Measurements from ENCODE around the gene KLLN. TPM values are rescaled to one million over a fixed set of nuclear protein-coding genes. Genes with fewer than 3 reads are reported as not detected.
"Not testable (repeated sequence)": the region's sequence is repeated elsewhere in the genome, so short reads cannot be mapped to it uniquely, and the experiment has no call there.

Gene KLLN
- total RNA-seq, 4 donors from 2014 or later = 0.62 to 1.3 TPM; not detected in 2

GRCh38 chr10:87850742-87851205 lies 12.6 kb downstream of the KLLN start:
- no peak overlapping the region for H3K4me3 ChIP-seq
- TF ChIP-seq POLR2A (IDR thresholded peaks at IDR 0.05) = no peak
- TF ChIP-seq CTCF (IDR thresholded peaks at IDR 0.05) = peak; percentile 63 to 79 (median 74)
- no peaks in the 10 kb centered on the region for H3K36me3 ChIP-seq
- no peaks in the 10 kb centered on the region for H3K27me3 ChIP-seq
- H3K27ac ChIP-seq = peak overlapping the region; percentile 42 to 48
- no peaks in the 10 kb centered on the region for H3K4me1 ChIP-seq
- intact Hi-C loops (cut with DNase I; ENCODE audit: low total_unique reads) = loop anchor here (10.0 kb wide), 1 partner anchor 704 kb away; no protein-coding TSS in a partner anchor
- DNase-seq = peak; percentile 61 to 76
- no peaks in the 10 kb centered on the region for H3K9me3 ChIP-seq

GRCh38 chr10:87849001-87849400 lies 14.3 kb downstream of the KLLN start:
- Histone ChIP-seq H3K27me3 (no peaks in the 10 kb centered on the region), H3K36me3 (no peaks in the 10 kb centered on the region), H3K4me1 (no peaks in the 10 kb centered on the region), H3K9me3 (no peaks in the 10 kb centered on the region), H3K27ac (no peak overlapping the region), H3K4me3 (no peak overlapping the region)
- DNase-seq = no peak
- TF ChIP-seq CTCF (IDR thresholded peaks at IDR 0.05) = no peak
- no peak for TF ChIP-seq POLR2A (IDR thresholded peaks at IDR 0.05)
- intact Hi-C loops (cut with DNase I; ENCODE audit: low total_unique reads) = no loop called here

- no peaks in the 10 kb centered on the region for H3K4me1 ChIP-seq
- H3K9me3 ChIP-seq = no peaks in the 10 kb centered on the region
- intact Hi-C loops (cut with DNase I; ENCODE audit: low total_unique reads) = no loop called here
- DNase-seq = no peak
- no peak overlapping the region for H3K27ac ChIP-seq
- no peaks in the 10 kb centered on the region for H3K36me3 ChIP-seq
- no peaks in the 10 kb centered on the region for H3K27me3 ChIP-seq
- TF ChIP-seq POLR2A (IDR thresholded peaks at IDR 0.05) = no peak
- TF ChIP-seq CTCF (IDR thresholded peaks at IDR 0.05) = no peak
- H3K4me3 ChIP-seq = no peak overlapping the region
Observed at GRCh38 chr10:87847550-87847949, 15.8 kb downstream of the KLLN start.

GRCh38 chr10:87846711-87847110 lies 16.6 kb downstream of the KLLN start:
- H3K27ac ChIP-seq; H3K27me3 ChIP-seq; H3K36me3 ChIP-seq; intact Hi-C loops (cut with DNase I; ENCODE audit: low total_unique reads); H3K4me3 ChIP-seq; H3K9me3 ChIP-seq; DNase-seq; H3K4me1 ChIP-seq: not testable (repeated sequence)

GRCh38 chr10:87846023-87846422 lies 17.3 kb downstream of the KLLN start:
- DNase-seq = no peak
- H3K27ac ChIP-seq = no peak overlapping the region
- TF ChIP-seq POLR2A (IDR thresholded peaks at IDR 0.05) (no peak), CTCF (IDR thresholded peaks at IDR 0.05) (no peak)
- intact Hi-C loops (cut with DNase I; ENCODE audit: low total_unique reads) = no loop called here
- no peaks in the 10 kb centered on the region for H3K9me3 ChIP-seq
- H3K36me3 ChIP-seq = no peaks in the 10 kb centered on the region
- no peaks in the 10 kb centered on the region for H3K4me1 ChIP-seq
- H3K27me3 ChIP-seq = no peaks in the 10 kb centered on the region
- no peak overlapping the region for H3K4me3 ChIP-seq

GRCh38 chr10:87845624-87845998 lies 17.7 kb downstream of the KLLN start:
- H3K4me3 ChIP-seq = no peak overlapping the region
- intact Hi-C loops (cut with DNase I; ENCODE audit: low total_unique reads) = no loop called here
- no peaks in the 10 kb centered on the region for H3K27me3 ChIP-seq
- no peaks in the 10 kb centered on the region for H3K9me3 ChIP-seq
- no peaks in the 10 kb centered on the region for H3K4me1 ChIP-seq
- no peak for TF ChIP-seq CTCF (IDR thresholded peaks at IDR 0.05)
- no peak for TF ChIP-seq POLR2A (IDR thresholded peaks at IDR 0.05)
- H3K36me3 ChIP-seq = no peaks in the 10 kb centered on the region
- no peak for DNase-seq
- no peak overlapping the region for H3K27ac ChIP-seq

Data from uterus (tissue), 4 donors.